Fibroblast of lung (primary cell): Measurements from ENCODE around the gene CRADD.

Experiments
- CTCF ChIP-seq, 2 donors: IDR thresholded peaks in 1 of 2; conservative IDR thresholded peaks in 1 of 2; 1 replicate in 1 of 2; 2 replicates in 1 of 2; pipeline ENCODE4 v1.5.1; 2011 to 2012; ENCODE audit warnings: low read length in 2 of 2, control low read depth in 1 of 2, inconsistent platforms in 1 of 2, low read depth in 1 of 2, mild to moderate bottlenecking in 1 of 2
- EZH2 ChIP-seq: IDR thresholded peaks from 2 replicates; pipeline ENCODE4 v1.5.1; 2012; ENCODE audit warnings: low read length, control low read depth, mild to moderate bottlenecking; ENCODE audit errors: missing control alignments

GRCh38 chr12:93853698-93854478, 176.7 kb downstream of the CRADD start:
- no peak for TF ChIP-seq CTCF (conservative IDR thresholded peaks at IDR 0.05 in 1 of 2, IDR thresholded peaks at IDR 0.05 in 1 of 2; ENCODE audit: low read depth in 1 of 2, low read length in 2 of 2)
- no peak for TF ChIP-seq EZH2
